GDM1 (cell line): ENCODE results near the gene CGB3.
"Not testable (repeated sequence)": the region's sequence is repeated elsewhere in the genome, so short reads cannot be mapped to it uniquely, and the experiment has no call there.

ENCODE experiments used
- DNase-seq: peaks from one replicate; lab custom pipeline; 2025; lab: John Stamatoyannopoulos, UW

CGB3 gene

GRCh38 chr19:49042666-49043065 lies 18.5 kb upstream of the CGB3 start:
- DNase-seq = not testable (repeated sequence)

GRCh38 chr19:49042177-49042576 lies 18.0 kb upstream of the CGB3 start:
- no peak for DNase-seq

GRCh38 chr19:49039736-49040135 lies 15.6 kb upstream of the CGB3 start:
- DNase-seq = not testable (repeated sequence)

GRCh38 chr19:49038557-49039276 lies 14.6 kb upstream of the CGB3 start:
- DNase-seq = not testable (repeated sequence)

GRCh38 chr19:49038111-49038510 lies 14.0 kb upstream of the CGB3 start:
- DNase-seq = not testable (repeated sequence)

GRCh38 chr19:49036815-49037214 lies 12.7 kb upstream of the CGB3 start, which contains the start of gene CGB1:
TSS of gene CGB1 (minus strand) at chr19:49036895. CDS start at chr19:49036711, 184 bp downstream.
- DNase-seq = not testable (repeated sequence)

- DNase-seq = not testable (repeated sequence)
Measured at GRCh38 chr19:49031642-49032301, 7.6 kb upstream of the CGB3 start, which contains the start of gene CGB2. TSS of gene CGB2 (plus strand) at chr19:49031890. CDS start at chr19:49032096, 206 bp downstream.

GRCh38 chr19:49030323-49030722 lies 6.2 kb upstream of the CGB3 start:
- not testable (repeated sequence) for DNase-seq

- not testable (repeated sequence) for DNase-seq
Measured at GRCh38 chr19:49029749-49030148, 5.6 kb upstream of the CGB3 start.

GRCh38 chr19:49028686-49029085 lies 4.6 kb upstream of the CGB3 start:
- not testable (repeated sequence) for DNase-seq

- DNase-seq = not testable (repeated sequence)
Measured at GRCh38 chr19:49025599-49025998, 1.5 kb upstream of the CGB3 start.

GRCh38 chr19:49025088-49025487 lies 955 bp upstream of the CGB3 start:
- DNase-seq = not testable (repeated sequence)

GRCh38 chr19:49022116-49022515 lies 2.0 kb downstream of the CGB3 start:
- DNase-seq = no peak

GRCh38 chr19:49020931-49021895 lies 2.9 kb downstream of the CGB3 start:
- no peak for DNase-seq

GRCh38 chr19:49020342-49020741 lies 3.8 kb downstream of the CGB3 start:
- DNase-seq = no peak

- DNase-seq = no peak
Measured at GRCh38 chr19:49019242-49019932, 4.7 kb downstream of the CGB3 start.

- not testable (repeated sequence) for DNase-seq
Measured at GRCh38 chr19:49018388-49019241, 5.5 kb downstream of the CGB3 start.

- no peak for DNase-seq
Measured at GRCh38 chr19:49017666-49018351, 6.3 kb downstream of the CGB3 start.

- no peak for DNase-seq
Measured at GRCh38 chr19:49017041-49017665, 7.0 kb downstream of the CGB3 start, which contains the start of gene LHB. TSS of gene LHB (minus strand) at chr19:49017091. CDS start at chr19:49017081, 10 bp downstream.
